NOMO-1 treated with dmso at 0.1 percent for 144 hours (cell line): ENCODE results near the gene POLR2J3.
"Not testable (repeated sequence)": the region's sequence is repeated elsewhere in the genome, so short reads cannot be mapped to it uniquely, and the experiment has no call there.

Experiments
- DNase-seq: peaks from one replicate; lab custom pipeline; 2025; ENCODE audit not compliant: unreplicated experiment; lab: John Stamatoyannopoulos, UW

Gene POLR2J3

GRCh38 chr7:102589857-102590256, 17.5 kb upstream of the POLR2J3 start:
- DNase-seq, result not testable (repeated sequence)

- DNase-seq, result not testable (repeated sequence)
These were observed 11.1 kb upstream of the POLR2J3 start for GRCh38 chr7:102583495-102583894.

DNA sequence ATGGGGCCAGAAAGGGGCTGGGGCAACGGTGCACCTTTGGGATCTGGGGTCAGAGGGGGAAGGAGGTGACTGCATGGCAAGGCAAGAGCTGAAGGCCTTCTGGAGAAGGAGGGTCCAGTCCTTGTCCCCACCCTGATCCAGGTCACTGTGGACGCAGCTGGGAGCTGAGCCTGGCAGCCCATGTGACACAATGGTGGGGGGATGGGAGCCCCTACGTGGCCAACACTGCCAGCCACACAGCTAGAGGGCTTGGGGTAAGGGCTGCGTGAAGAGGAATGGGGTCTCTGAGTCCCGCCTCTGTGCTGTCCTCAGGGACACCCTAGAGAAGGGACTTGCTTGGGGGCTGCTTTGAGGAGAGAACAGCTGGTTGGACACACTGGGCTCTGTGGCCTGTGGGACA, 9.3 kb upstream of the POLR2J3 start:
- not testable (repeated sequence) for DNase-seq

DNA sequence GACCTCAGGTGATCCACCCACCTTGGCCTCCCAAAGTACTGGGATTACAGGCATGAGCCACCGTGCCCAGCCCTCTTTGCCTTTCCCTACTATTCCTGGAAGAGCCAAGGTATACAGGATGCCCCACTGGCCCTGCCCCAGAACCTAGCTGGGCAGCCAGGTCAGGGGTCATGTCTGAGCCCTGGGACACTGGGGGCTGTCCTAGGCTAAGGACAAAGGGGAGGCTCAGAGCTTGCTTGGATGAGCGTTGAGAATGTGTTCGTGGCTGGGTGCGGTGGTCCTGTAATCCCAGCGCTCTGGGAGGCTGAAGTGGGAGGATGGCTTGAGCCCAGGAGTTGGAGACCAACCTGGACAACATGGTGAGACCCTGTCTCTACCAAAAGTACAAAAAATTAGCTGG, 6.1 kb upstream of the POLR2J3 start:
- not testable (repeated sequence) for DNase-seq

GRCh38 chr7:102577315-102578240, 5.2 kb upstream of the POLR2J3 start:
- not testable (repeated sequence) for DNase-seq

DNA sequence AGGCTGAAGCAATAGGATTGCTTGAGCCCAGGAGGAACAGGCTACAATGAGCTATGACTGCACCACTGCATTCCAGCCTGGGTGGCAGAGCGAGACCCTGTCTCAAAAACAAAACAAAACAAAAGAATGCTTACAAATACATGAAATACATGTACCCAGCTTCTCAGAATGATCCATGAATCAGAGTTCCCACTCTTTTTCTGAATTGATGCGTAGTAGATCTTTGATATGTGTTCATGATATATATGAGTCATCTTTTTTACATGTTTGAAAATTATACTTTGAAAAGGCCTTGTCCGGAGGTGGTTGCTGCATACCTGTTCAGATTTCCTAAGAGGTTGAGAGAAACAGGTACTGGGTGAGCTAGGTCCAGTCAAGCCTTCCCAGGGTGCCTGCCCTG, 4.0 kb upstream of the POLR2J3 start:
- not testable (repeated sequence) for DNase-seq

DNA sequence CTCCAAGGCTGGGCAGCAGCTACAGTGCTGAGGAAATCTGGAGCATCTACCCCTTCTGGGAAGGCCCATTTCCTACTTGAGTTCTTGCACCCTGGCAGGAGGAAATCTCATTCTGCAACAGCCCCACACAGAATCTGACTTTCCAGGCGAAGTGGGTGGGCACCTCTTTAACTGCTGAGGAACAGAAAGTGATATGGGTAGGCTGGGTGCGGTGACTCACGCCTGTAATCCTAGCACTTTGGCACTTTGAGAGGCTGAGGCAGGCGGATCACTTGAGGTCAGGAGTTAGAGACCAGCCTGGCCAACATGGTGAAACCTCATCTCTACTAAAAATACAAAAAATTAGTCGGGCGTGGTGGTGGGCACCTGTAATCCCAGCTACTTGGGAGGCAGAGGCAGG, 2.2 kb upstream of the POLR2J3 start:
- DNase-seq, result not testable (repeated sequence)

GRCh38 chr7:102568620-102569019, 3.8 kb downstream of the POLR2J3 start:
- not testable (repeated sequence) for DNase-seq

DNA sequence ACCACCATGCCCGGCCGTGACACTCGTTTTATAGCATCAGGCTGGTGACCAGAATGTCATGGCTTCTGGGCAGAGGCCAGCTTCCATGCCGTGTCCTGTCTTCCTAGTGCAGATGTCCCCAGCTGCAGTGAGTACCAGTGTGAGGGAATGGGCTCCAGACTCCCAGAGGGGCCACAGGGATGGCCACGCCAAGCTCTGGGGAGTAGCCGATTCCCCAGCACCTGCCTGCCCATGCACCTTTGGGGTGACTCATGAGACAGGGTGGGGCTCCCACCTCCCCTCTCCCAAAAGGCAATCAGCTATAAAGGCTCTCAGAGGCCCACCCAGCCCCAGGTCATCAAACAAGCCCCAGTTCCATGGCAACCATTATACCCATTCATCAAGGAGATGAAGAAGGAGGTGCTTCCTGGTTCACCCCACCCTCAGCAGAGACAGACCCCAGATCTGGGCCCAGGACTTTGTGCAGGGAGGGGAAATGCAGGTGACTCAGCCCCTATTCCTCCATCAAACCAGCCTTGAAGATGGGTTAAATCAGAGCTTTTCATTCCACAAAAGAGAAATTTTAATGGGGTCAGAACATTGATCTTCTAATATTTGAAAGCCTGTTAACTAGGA, 21.5 kb downstream of the POLR2J3 start, which contains the start of gene SPDYE2:
TSS of gene SPDYE2 (plus strand) at position 419 of the 615 bp plus-strand sequence. CDS start 2,030 bp downstream, outside the sequence.
- not testable (repeated sequence) for DNase-seq

GRCh38 chr7:102546353-102546752, 26.0 kb downstream of the POLR2J3 start:
- DNase-seq, result not testable (repeated sequence)

GRCh38 chr7:102545288-102545687, 27.1 kb downstream of the POLR2J3 start:
- DNase-seq, result not testable (repeated sequence)

DNA sequence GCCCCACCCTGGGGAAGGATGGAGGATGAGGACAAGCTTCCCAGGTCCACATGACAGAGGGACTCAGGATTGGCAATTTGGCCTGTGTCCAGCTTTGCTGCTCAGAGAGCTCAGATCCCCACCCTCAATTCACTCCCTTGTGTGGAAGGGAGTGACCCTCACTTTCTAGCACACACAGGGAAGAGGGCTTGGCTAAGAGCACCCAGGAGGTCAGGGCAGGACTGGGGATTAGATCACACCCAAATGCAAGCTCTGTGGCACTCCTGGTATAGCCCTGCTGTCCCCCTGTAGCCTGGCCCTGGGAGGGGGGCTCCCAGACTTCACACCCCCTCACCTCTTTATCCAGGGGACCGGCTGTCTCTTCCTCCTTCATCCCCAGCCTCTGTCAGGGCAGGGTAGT, 28.0 kb downstream of the POLR2J3 start:
- DNase-seq, result not testable (repeated sequence)

- not testable (repeated sequence) for DNase-seq
These were observed 28.8 kb downstream of the POLR2J3 start, which contains the start of gene UPK3BL2 for GRCh38 chr7:102543596-102543995. TSS of gene UPK3BL2 (minus strand) at chr7:102543696. CDS start at chr7:102543636, 60 bp downstream.

- not testable (repeated sequence) for DNase-seq
These were observed 29.6 kb downstream of the POLR2J3 start for GRCh38 chr7:102542771-102543170.

- DNase-seq, result not testable (repeated sequence)
These were observed 30.3 kb downstream of the POLR2J3 start for GRCh38 chr7:102542083-102542482.

DNA sequence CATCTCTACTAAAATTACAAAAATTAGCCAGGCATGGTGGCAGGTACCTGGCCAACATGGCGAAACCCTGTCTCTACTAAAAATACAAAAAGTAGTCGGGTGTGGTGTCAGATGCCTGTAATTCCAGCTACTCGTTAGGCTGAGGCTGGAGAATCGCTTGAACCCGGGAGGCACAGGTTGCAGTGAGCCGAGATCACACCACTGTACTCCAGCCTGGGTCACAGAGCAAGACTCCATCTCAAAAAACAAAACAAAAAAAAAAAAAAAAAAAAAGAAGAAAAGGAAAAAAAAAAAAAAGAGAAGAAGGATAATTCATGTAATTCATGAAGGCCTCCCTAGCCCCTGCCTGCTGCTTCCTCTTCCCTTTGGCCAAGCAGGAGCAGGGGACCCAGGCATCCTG, 31.8 kb downstream of the POLR2J3 start:
- not testable (repeated sequence) for DNase-seq

DNA sequence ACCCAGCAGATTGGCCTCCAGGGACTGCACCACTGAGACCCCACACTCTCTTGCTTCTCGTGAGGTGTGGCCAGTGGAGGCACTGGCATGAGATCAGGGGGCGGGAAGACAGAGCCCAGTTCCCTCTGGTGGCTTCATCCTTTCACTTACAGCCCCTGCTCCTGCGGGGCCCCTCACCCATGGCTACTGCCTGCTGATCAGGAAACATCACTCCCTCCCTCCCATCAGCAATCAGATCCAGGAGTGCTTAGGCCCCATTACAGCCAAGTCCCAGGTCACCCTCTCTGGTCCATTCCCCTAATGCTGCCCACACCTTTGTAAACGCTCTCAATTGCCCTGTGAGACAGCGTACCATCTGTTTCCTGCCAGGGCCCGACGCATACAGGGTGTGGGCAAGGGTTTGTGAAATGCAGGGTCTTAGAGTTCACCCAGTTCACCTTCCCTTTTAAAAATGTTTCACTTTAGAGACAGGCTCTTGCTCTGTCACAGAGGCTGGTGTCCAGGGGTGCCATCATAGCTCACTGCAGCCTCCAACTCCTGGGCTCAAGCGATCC, 37.2 kb downstream of the POLR2J3 start:
- not testable (repeated sequence) for DNase-seq

DNA sequence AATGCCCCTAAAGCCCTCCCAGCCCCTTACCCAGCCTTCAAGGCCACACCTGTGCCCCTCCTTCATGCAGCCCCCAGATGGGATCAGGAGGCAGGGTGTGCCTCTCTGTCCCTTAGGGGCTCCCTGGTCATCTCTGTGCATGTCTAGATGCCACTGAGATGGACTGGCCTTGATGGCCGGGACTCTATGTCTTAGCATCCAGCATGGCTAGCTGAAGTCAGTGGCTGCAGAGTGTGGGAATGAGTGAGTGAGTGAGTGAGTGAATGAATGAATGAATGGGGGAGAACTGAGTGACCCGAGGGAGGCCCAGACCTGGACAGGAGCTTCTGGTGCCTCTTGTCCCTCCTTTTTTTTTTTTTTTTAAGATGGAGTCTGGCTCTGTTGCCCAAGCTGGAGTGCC, 40.3 kb downstream of the POLR2J3 start:
- DNase-seq, result not testable (repeated sequence)

- DNase-seq, result not testable (repeated sequence)
These were observed 40.8 kb downstream of the POLR2J3 start for GRCh38 chr7:102531583-102531982.

- DNase-seq, result not testable (repeated sequence)
These were observed 44.3 kb downstream of the POLR2J3 start for GRCh38 chr7:102527822-102528793.
